Mucosa of descending colon (tissue), 3 donors: ENCODE data around the gene UBE2S. TPM values are rescaled to one million over a fixed set of nuclear protein-coding genes. Genes with fewer than 3 reads are reported as not detected.

Source experiments
- ATAC-seq: fragments of 200-7000 bp; cut with Tn5 transposase; one replicate; pipeline ENCODE4 v1.9.1; 2020; ENCODE audit warnings: mild to moderate bottlenecking, moderate library complexity
- DNase-seq, 3 donors: peaks; one replicate each; pipeline ENCODE4 v3.0.0-alpha.2; 2020
- H3K36me3 ChIP-seq: fragments of 200-600 bp; one replicate; pipeline ENCODE4 v1.8.0; 2021; ENCODE audit warnings: low read depth, mild to moderate bottlenecking
- H3K4me1 ChIP-seq: fragments of 200-600 bp; one replicate; pipeline ENCODE4 v1.8.0; 2021; ENCODE audit warnings: low read depth, mild to moderate bottlenecking
- H3K4me3 ChIP-seq: fragments of 200-600 bp; one replicate; pipeline ENCODE4 v1.8.0; 2021; ENCODE audit warnings: mild to moderate bottlenecking
- H3K9me3 ChIP-seq: fragments of 200-600 bp; one replicate; pipeline ENCODE4 v1.8.0; 2021; ENCODE audit warnings: mild to moderate bottlenecking
- intact Hi-C, 2 donors: fragments of 100-400 bp; cut with DNase I in 1 of 2; cut with micrococcal nuclease in 1 of 2; formaldehyde crosslinking; loops; one replicate each; pipeline versions ENCODE4 v1.11.0 to v1.11.1; 2022; cut with DNase I, micrococcal nuclease
- total RNA-seq, 3 donors: library from RNA; stranded (reverse); fragmentation: NEBNext Ultra II Directional in 2 of 3; extraction: Animal tissue kit (Norgen Biotek cat#: 25700) in 2 of 3; gene quantifications; one replicate each; pipeline versions ENCODE4 v1.2.1 to v1.2.4, GENCODE V29; 2021 to 2023
- TF ChIP-seq, protein P1 (sequence below): fragments of 200-600 bp; IDR thresholded peaks from one replicate; pipeline ENCODE4 v1.8.0; 2022; ENCODE audit warnings: antibody characterized with exemption, mild to moderate bottlenecking
- donor health status: DM: no; HTN: no; CAD: no; lungs with moderate emphysema.
- donor health status: DM: no; HTN: no; CAD: no.
- donor health status: DM: no; HTN: yes; CAD: no.

Gene UBE2S
- total RNA-seq, 3 donors from 2014 or later = 14.0 to 41.6 (median 23.0) TPM

DNA sequence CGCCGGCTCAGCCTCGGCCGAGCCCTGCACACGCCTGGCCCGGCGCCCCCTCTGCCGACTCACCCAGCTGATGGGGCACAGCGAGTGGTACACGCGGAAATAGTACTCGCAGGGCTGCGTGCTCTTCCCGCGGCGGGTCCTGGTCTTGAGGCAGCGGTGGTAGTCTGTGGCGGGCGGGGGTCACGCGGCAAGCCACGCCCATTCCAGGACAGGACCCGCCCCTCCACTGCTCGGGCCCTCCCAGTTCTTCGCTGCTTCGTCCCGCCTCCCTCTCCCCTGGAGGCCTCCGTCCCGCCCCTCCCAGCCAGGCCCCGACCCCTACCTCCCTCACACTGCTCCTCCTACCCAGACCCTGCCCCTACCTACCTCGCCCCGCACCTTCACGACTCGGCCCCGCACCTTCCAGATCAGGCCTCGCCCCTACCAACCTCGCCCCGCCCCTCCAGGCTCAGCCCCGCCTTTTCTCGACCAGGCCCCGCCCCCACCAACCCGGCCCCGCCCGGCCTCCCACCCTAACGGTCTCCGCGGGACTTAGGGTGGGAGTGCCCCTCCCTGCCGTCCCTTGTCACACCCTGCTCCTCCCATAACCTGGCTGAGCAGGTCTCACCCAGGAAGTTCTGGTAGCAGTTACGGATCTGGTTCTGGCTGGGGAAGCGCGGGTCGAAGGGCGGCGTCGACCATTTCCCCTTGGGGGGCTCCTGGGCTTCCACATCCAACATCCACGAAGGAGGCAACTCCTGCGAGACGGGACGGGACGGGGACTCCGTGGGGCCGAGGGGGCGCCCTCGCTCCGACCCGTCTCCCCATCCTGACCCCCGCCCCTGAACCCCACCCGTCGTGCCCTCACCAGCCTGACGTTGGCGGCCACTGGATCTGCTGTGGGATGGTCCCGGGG, 53.5 kb downstream of the UBE2S start:
- no peaks in the 10 kb centered on the region for H3K36me3 ChIP-seq
- DNase-seq (peak; percentile 78 to 87 (median 85)), ATAC-seq (peak; percentile 88)
- peaks cover 17% of the 10 kb centered on the region for H3K4me1 ChIP-seq
- TF ChIP-seq, protein P1, sequence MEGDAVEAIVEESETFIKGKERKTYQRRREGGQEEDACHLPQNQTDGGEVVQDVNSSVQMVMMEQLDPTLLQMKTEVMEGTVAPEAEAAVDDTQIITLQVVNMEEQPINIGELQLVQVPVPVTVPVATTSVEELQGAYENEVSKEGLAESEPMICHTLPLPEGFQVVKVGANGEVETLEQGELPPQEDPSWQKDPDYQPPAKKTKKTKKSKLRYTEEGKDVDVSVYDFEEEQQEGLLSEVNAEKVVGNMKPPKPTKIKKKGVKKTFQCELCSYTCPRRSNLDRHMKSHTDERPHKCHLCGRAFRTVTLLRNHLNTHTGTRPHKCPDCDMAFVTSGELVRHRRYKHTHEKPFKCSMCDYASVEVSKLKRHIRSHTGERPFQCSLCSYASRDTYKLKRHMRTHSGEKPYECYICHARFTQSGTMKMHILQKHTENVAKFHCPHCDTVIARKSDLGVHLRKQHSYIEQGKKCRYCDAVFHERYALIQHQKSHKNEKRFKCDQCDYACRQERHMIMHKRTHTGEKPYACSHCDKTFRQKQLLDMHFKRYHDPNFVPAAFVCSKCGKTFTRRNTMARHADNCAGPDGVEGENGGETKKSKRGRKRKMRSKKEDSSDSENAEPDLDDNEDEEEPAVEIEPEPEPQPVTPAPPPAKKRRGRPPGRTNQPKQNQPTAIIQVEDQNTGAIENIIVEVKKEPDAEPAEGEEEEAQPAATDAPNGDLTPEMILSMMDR = no peak
- H3K9me3 ChIP-seq = no peaks in the 10 kb centered on the region
- H3K4me3 ChIP-seq = no peak overlapping the region
- intact Hi-C loops = no loop called here

DNA sequence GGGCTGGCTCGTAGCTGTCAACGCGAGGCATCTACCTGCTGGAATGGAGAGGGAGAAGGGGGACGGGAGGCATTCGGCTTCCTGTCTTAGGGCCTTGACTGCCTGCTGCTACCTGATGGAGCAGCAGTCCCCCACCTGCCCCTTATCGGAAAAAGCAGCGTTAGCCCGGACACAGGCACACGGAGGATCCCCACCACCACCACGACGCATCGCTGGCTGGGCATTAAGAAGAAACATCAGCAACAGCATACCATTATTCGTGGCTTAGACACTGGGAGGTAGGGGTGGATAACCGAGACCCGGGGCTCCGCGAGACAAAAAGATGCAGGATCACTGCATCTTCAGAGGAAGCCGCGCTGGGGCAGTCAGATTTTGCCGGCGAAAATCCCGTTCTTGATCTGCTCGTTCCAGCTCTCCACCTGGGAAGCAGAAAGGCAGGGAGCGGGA, 54.2 kb downstream of the UBE2S start:
- Histone ChIP-seq H3K36me3 (no peaks in the 10 kb centered on the region), H3K4me1 (peaks cover 17% of the 10 kb centered on the region), H3K9me3 (no peaks in the 10 kb centered on the region), H3K4me3 (no peak overlapping the region)
- DNase-seq (no peak), ATAC-seq (no peak)
- TF ChIP-seq, protein P1 = no peak
- intact Hi-C loops = no loop called here

DNA sequence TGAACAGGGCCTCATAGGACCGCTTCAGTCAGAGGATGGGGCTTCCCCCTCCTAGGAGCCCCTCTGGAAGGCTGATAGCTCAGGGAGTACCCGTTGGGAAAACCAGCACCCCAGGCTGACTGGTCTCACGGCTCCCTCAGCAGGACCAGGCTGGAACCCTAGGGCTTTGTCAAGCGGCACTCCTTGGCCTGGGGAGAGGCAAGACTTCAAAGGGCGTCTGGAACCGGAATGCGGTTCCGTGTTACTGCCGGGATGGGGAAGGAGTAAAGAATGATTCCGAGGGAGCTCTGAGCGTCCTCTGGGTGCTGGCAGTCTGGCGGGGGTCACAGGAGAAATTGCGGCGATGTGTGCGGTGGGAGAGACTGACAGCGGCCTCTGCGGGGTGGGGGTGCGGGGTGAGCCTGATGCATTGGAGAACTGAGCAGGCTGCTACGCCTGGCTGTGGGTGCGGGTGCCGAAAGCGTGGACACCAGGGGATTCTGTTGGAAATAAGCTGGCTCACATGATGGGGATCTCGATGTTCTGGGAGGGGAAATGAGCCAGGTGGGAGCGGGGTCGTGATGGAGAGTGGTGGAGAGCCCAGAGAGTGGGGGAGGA, 54.9 kb downstream of the UBE2S start:
- H3K36me3 ChIP-seq = no peaks in the 10 kb centered on the region
- no peak for DNase-seq
- intact Hi-C loops = no loop called here
- TF ChIP-seq, protein P1 = no peak
- H3K4me3 ChIP-seq = no peak overlapping the region
- ATAC-seq = no peak
- no peaks in the 10 kb centered on the region for H3K9me3 ChIP-seq
- H3K4me1 ChIP-seq = peaks cover 17% of the 10 kb centered on the region

DNA sequence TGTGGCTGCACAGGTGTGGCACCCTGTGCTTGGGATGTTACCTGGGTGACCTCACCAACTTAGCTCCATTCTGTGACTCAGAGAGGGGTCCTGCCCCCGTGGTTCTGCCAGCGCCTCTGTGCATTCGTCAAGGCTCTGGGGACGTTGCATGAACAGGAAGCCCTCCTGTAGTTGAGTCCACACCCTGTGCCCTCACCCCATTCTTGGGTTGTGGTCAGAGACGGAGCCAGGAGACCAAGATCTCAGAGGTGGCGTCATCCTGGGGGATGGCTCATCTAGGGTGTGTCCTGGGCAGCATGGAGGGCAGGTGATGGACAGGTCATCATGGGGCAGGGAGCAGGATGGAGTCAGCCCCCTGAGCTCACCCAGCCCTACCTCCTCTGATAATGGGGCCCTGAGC, 55.5 kb downstream of the UBE2S start:
- no peak for ATAC-seq
- H3K4me3 ChIP-seq = no peak overlapping the region
- no peaks in the 10 kb centered on the region for H3K9me3 ChIP-seq
- peaks cover 17% of the 10 kb centered on the region for H3K4me1 ChIP-seq
- TF ChIP-seq, protein P1 = no peak
- intact Hi-C loops = no loop called here
- no peaks in the 10 kb centered on the region for H3K36me3 ChIP-seq
- no peak for DNase-seq

DNA sequence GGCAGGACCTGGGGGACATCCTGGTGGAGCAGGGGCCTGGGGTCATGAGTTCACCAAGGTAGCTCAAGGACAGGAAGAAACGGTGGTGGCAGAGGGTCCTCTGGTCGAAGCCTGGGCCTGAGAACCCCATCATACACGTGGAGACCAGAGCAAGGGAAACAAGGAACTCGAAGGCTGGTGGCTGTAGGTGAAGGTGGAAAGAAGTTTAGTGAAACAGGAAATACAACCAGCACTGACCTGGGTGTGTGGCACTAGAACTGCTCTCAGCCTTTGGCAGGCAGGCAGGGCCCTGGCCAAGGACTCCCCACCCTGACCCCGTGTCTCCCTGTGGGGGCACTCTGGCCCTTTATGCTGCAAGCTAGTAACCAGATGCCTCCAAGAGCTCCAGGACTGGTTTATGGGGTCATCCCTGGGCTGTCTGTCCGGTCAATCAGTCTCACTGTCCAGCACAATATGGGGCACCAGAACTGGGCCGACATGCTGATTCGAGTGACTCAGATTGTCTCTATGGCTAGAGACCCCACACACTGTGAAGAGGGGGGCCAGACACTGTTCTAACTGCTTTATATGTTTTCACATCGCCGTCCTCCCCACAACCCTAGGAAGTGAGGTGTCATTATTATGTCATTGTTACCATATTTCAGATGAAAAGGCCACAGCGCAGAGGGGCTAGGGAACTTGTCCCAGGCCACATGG, 56.8 kb downstream of the UBE2S start:
- H3K4me3 ChIP-seq = no peak overlapping the region
- peak; percentile 29 for ATAC-seq
- H3K4me1 ChIP-seq = peaks cover 21% of the 10 kb centered on the region
- intact Hi-C loops = no loop called here
- H3K9me3 ChIP-seq = no peaks in the 10 kb centered on the region
- TF ChIP-seq, protein P1 = no peak
- H3K36me3 ChIP-seq = no peaks in the 10 kb centered on the region
- DNase-seq = peak in 1 of 3 donors; percentile 55

Other genes with a start within 250 kb of the UBE2S start
- gene DNAAF3, start 241.2 kb downstream of the UBE2S start, total RNA-seq = 1 to 10 TPM in 1 of 3 donors, under 1 TPM in 2; 0.54 to 1.0 (median 0.69) TPM
- gene SYT5, start 227.5 kb downstream of the UBE2S start, total RNA-seq = 1 to 10 TPM; 1.0 to 2.9 (median 1.2) TPM
- 100 to 1,000 TPM in 1 of 3 donors, 10 to 100 TPM in 2; 62.3 to 181 (median 94.8) TPM for gene PTPRH, start 198.3 kb downstream of the UBE2S start, total RNA-seq
- 1 to 10 TPM; 3.4 to 4.5 (median 3.7) TPM for gene TMEM86B, start 179.0 kb downstream of the UBE2S start, total RNA-seq
- 10 to 100 TPM; 60.0 to 72.9 (median 65.9) TPM for gene PPP6R1, start 148.8 kb downstream of the UBE2S start, total RNA-seq
- 10 to 100 TPM; 25.6 to 36.0 (median 29.5) TPM for gene HSPBP1, start 127.7 kb downstream of the UBE2S start, total RNA-seq
- gene BRSK1, start 123.8 kb downstream of the UBE2S start, total RNA-seq = 10 to 100 TPM in 1 of 3 donors, 1 to 10 TPM in 2; 1.6 to 18.1 (median 1.9) TPM
- 10 to 100 TPM; 31.6 to 62.1 (median 36.4) TPM for gene TMEM150B, start 82.4 kb downstream of the UBE2S start, total RNA-seq
- 10 to 100 TPM; 14.7 to 19.3 (median 16.5) TPM for gene KMT5C, start 67.9 kb downstream of the UBE2S start, total RNA-seq
- gene COX6B2, start 53.1 kb downstream of the UBE2S start, total RNA-seq = 10 to 100 TPM; 16.6 to 30.0 (median 17.2) TPM
- gene GARIN5B, start 44.5 kb downstream of the UBE2S start, total RNA-seq = not detected
- gene IL11, start 37.3 kb downstream of the UBE2S start, total RNA-seq = under 1 TPM; 0.24 to 0.32 (median 0.29) TPM
- gene TMEM190, start 31.0 kb downstream of the UBE2S start, total RNA-seq = not detected
- gene TMEM238, start 23.5 kb downstream of the UBE2S start, total RNA-seq = 10 to 100 TPM; 31.4 to 84.2 (median 68.0) TPM
- 1,000 to 10,000 TPM in 2 of 3 donors, 100 to 1,000 TPM in 1; 942 to 1,365 (median 1,241) TPM for gene RPL28, start 21.9 kb downstream of the UBE2S start, total RNA-seq
- under 1 TPM in 1 of 3 donors, not detected in 2; 0.35 TPM for gene SHISA7, start 35.5 kb upstream of the UBE2S start, total RNA-seq
- 10 to 100 TPM; 65.8 to 88.4 (median 86.9) TPM for gene ISOC2, start 53.9 kb upstream of the UBE2S start, total RNA-seq
- not detected for gene C19orf85, start 57.0 kb upstream of the UBE2S start, total RNA-seq
- gene ZNF628, start 68.8 kb upstream of the UBE2S start, total RNA-seq = 10 to 100 TPM in 1 of 3 donors, 1 to 10 TPM in 2; 6.8 to 11.1 (median 7.9) TPM
- 10 to 100 TPM in 1 of 3 donors, 1 to 10 TPM in 2; 3.9 to 21.7 (median 5.5) TPM for gene NAT14, start 77.4 kb upstream of the UBE2S start, total RNA-seq
- 10 to 100 TPM in 1 of 3 donors, 1 to 10 TPM in 2; 2.6 to 35.0 (median 4.0) TPM for gene SSC5D, start 80.6 kb upstream of the UBE2S start, total RNA-seq
- not detected for gene SBK2, start 129.3 kb upstream of the UBE2S start, total RNA-seq
- gene SBK3, start 137.8 kb upstream of the UBE2S start, total RNA-seq = under 1 TPM in 2 of 3 donors, not detected in 1; 0.34 to 0.54 TPM
- 10 to 100 TPM in 1 of 3 donors, 1 to 10 TPM in 2; 6.2 to 13.6 (median 7.2) TPM for gene ZNF579, start 173.1 kb upstream of the UBE2S start, total RNA-seq
- gene FIZ1, start 191.7 kb upstream of the UBE2S start, total RNA-seq = 10 to 100 TPM; 15.7 to 20.3 (median 20.0) TPM
- 10 to 100 TPM; 25.5 to 27.1 (median 26.5) TPM for gene ZNF524, start 192.5 kb upstream of the UBE2S start, total RNA-seq
- gene ZNF865, start 197.9 kb upstream of the UBE2S start, total RNA-seq = 10 to 100 TPM; 12.7 to 18.5 (median 13.2) TPM
- 10 to 100 TPM in 2 of 3 donors, 1 to 10 TPM in 1; 8.7 to 13.8 (median 10.1) TPM for gene ZNF784, start 216.8 kb upstream of the UBE2S start, total RNA-seq
- gene ZNF580, start 233.2 kb upstream of the UBE2S start, total RNA-seq = 10 to 100 TPM; 29.6 to 46.0 (median 31.6) TPM
- gene ZNF581, start 235.9 kb upstream of the UBE2S start, total RNA-seq = 10 to 100 TPM; 15.2 to 22.5 (median 20.1) TPM
- 10 to 100 TPM in 1 of 3 donors, 1 to 10 TPM in 2; 5.5 to 14.8 (median 6.3) TPM for gene CCDC106, start 240.4 kb upstream of the UBE2S start, total RNA-seq
- gene U2AF2, start 247.2 kb upstream of the UBE2S start, total RNA-seq = 100 to 1,000 TPM; 162 to 194 (median 163) TPM